Heart left ventricle (tissue), 13 donors: ENCODE measurements around the gene TRAPPC10.

ENCODE experiments used
- CTCF ChIP-seq, 12 donors: fragments of 200-600 bp; sonication (generic) in 4 of 12; IDR thresholded peaks; one replicate each; pipeline versions ENCODE4 v1.5.0 to v1.8.0; 2018 to 2022; ENCODE audit warnings: antibody characterized with exemption in 12 of 12, mild to moderate bottlenecking in 5 of 12
- POLR2A ChIP-seq, 2 donors: fragments of 450-650 bp; IDR thresholded peaks; one replicate each; pipeline ENCODE4 v1.6.1; 2017; ENCODE audit warnings: antibody characterized with exemption in 2 of 2, mild to moderate bottlenecking in 2 of 2, moderate library complexity in 2 of 2
- donor health status: ischemic (EF 13 %, LVEDD 7.1; RV severe dilation, severe dysfunction).
- donor health status: DM: no; HTN: yes; CAD: no.
- donor health status: DM: no; HTN: no; CAD: no.
- donor health status: ischemic (EF 25% LVEDD 6.9; RV normal size, moderate dysfunction).
- donor health status: ischemic (EF 25% LVEDD 5.7; RV mildly dilated, moderate dysfunction).
- donor health status: ischemic (EF 35%, LVEDD 5.7; RV mildly dilated, moderate dysfunction).
- donor health status: nonischemic (EF 11% LVEDD 7.7; RV severe dilation, severe dysfunction).
- donor health status: DM: yes; HTN: yes; CAD: no.
- donor health status: PGD.
- donor health status: ischemic (EF 29% LVEDD 5.4; RV normal size, mild dysfunction).
- donor health status: nonischemic (EF 23%, LVEDD 6.1; RV moderate dilation, normal function).

- TF ChIP-seq CTCF (IDR thresholded peaks at IDR 0.05) (no peak), POLR2A (IDR thresholded peaks at IDR 0.05) (no peak)
Observed at GRCh38 chr21:43978060-43978459, 34.0 kb upstream of the TRAPPC10 start.
